ENCODE results near the gene IFT80. TPM values are rescaled to one million over a fixed set of nuclear protein-coding genes. Genes with fewer than 3 reads are reported as not detected.

Gene IFT80
- total RNA-seq = 10 to 100 TPM; 11.1 to 15.0 TPM
- long read RNA-seq, partial matches to known transcripts = 1 of 8 reads
- long read RNA-seq, other reads (novel, unspliced or antisense) = 6 of 8 reads

GRCh38 chr3:160399125-160400029, at the start of gene IFT80, which contains the start of gene SMC4:
Gene IFT80, minus strand, starts transcription at chr3:160399225. Its CDS starts 14,625 bp downstream, at chr3:160384600.
Gene SMC4, plus strand, starts transcription at chr3:160399650. Its CDS starts 1,177 bp downstream, at chr3:160400827.
- intact Hi-C loops (cut with DNase I, micrococcal nuclease) = no loop called here
- ATAC-seq = peak; percentile 92

GRCh38 chr3:160447544-160447943, 48.5 kb upstream of the IFT80 start:
- DNase-seq (no peak), ATAC-seq (no peak)
- intact Hi-C loops (cut with DNase I, micrococcal nuclease) = no loop called here

More at GRCh38 chr3:160399125-160400029, at the start of gene IFT80, which contains the start of gene SMC4:
- DNase-seq = peak; percentile 96 to 98

- no peak for DNase-seq
- intact Hi-C loops (cut with DNase I, micrococcal nuclease) = no loop called here
- no peak for ATAC-seq
Measured at GRCh38 chr3:160446522-160447056, 47.6 kb upstream of the IFT80 start.

- ATAC-seq = no peak
- DNase-seq = no peak
- intact Hi-C loops (cut with DNase I, micrococcal nuclease) = no loop called here
Measured at GRCh38 chr3:160445854-160446253, 46.8 kb upstream of the IFT80 start.

- ATAC-seq (no peak), DNase-seq (no peak)
- intact Hi-C loops (cut with DNase I, micrococcal nuclease) = no loop called here
Measured at GRCh38 chr3:160444411-160444810, 45.4 kb upstream of the IFT80 start.

- intact Hi-C loops (cut with DNase I, micrococcal nuclease) = no loop called here
Measured at GRCh38 chr3:160440687-160441086, 41.7 kb upstream of the IFT80 start.

GRCh38 chr3:160437083-160437455, 38.0 kb upstream of the IFT80 start:
- DNase-seq = no peak
- intact Hi-C loops (cut with DNase I, micrococcal nuclease) = no loop called here

More at GRCh38 chr3:160440687-160441086, 41.7 kb upstream of the IFT80 start:
- no peak for DNase-seq
- no peak for ATAC-seq

GRCh38 chr3:160435747-160436146, 36.7 kb upstream of the IFT80 start:
- ATAC-seq (no peak), DNase-seq (no peak)
- intact Hi-C loops (cut with DNase I, micrococcal nuclease) = no loop called here

More at GRCh38 chr3:160437083-160437455, 38.0 kb upstream of the IFT80 start:
- no peak for ATAC-seq

GRCh38 chr3:160435095-160435494, 36.1 kb upstream of the IFT80 start:
- intact Hi-C loops (cut with DNase I, micrococcal nuclease) = no loop called here
- no peak for ATAC-seq
- DNase-seq = no peak

- intact Hi-C loops (cut with DNase I, micrococcal nuclease) = no loop called here
- ATAC-seq (no peak), DNase-seq (no peak)
Measured at GRCh38 chr3:160434071-160434470, 35.0 kb upstream of the IFT80 start.

- no peak for ATAC-seq
- intact Hi-C loops (cut with DNase I, micrococcal nuclease) = no loop called here
- no peak for DNase-seq
Measured at GRCh38 chr3:160427832-160428424, 28.9 kb upstream of the IFT80 start.

- ATAC-seq = no peak
- intact Hi-C loops (cut with DNase I, micrococcal nuclease) = no loop called here
Measured at GRCh38 chr3:160417311-160417710, 18.3 kb upstream of the IFT80 start.

GRCh38 chr3:160413613-160414248, 14.7 kb upstream of the IFT80 start:
- intact Hi-C loops (cut with DNase I, micrococcal nuclease) = loop anchor here in 1 of 2 donors (5.0 kb wide), 2 partner anchors 251 to 381 kb away; no protein-coding TSS in a partner anchor
- DNase-seq (peak; percentile 37 to 44), ATAC-seq (peak; percentile 83)

More at GRCh38 chr3:160417311-160417710, 18.3 kb upstream of the IFT80 start:
- DNase-seq = no peak

- ATAC-seq (no peak), DNase-seq (no peak)
- intact Hi-C loops (cut with DNase I, micrococcal nuclease) = loop anchor here in 1 of 2 donors (5.0 kb wide), 2 partner anchors 250 to 380 kb away; no protein-coding TSS in a partner anchor
Measured at GRCh38 chr3:160412477-160412876, 13.5 kb upstream of the IFT80 start.

- ATAC-seq (no peak), DNase-seq (no peak)
- intact Hi-C loops (cut with DNase I, micrococcal nuclease) = loop anchor here in 1 of 2 donors (5.0 kb wide), 2 partner anchors 248 to 378 kb away; no protein-coding TSS in a partner anchor
Measured at GRCh38 chr3:160409812-160410610, 11.0 kb upstream of the IFT80 start.

GRCh38 chr3:160403796-160404470, 4.9 kb upstream of the IFT80 start:
- DNase-seq (no peak), ATAC-seq (no peak)
- intact Hi-C loops (cut with DNase I, micrococcal nuclease) = no loop called here

- intact Hi-C loops (cut with DNase I, micrococcal nuclease) = no loop called here
- DNase-seq (no peak), ATAC-seq (no peak)
Measured at GRCh38 chr3:160403028-160403545, 4.1 kb upstream of the IFT80 start.

Measured in left colon (tissue), 2 donors.